Stomach (tissue), 4 donors: ENCODE results near the gene UTRN.

Source experiments
- EP300 ChIP-seq: sonication (generic); formaldehyde crosslinking; IDR thresholded peaks from one replicate; pipeline ENCODE4 v1.6.1; 2017; ENCODE audit warnings: antibody characterized with exemption
- POLR2A ChIP-seq, 4 donors: fragments of 450-650 bp; IDR thresholded peaks; one replicate each; pipeline ENCODE4 v1.6.1; 2016; ENCODE audit warnings: antibody characterized with exemption in 4 of 4, control low read depth in 2 of 4, mild to moderate bottlenecking in 1 of 4, moderate library complexity in 1 of 4
- POLR2AphosphoS5 ChIP-seq, 3 donors: sonication (generic); formaldehyde crosslinking; IDR thresholded peaks; one replicate each; pipeline ENCODE4 v1.6.1; 2016; ENCODE audit warnings: antibody characterized with exemption in 3 of 3
- TF ChIP-seq, protein P1 (sequence below), 7 experiments: fragments of 450-650 bp in 4 of 7; fragments of 200-600 bp in 3 of 7; sonication (generic) in 3 of 7; IDR thresholded peaks; one replicate each; pipeline ENCODE4 v1.5.1; 2016 to 2019; ENCODE audit warnings: antibody characterized with exemption in 7 of 7, control low read depth in 2 of 7, mild to moderate bottlenecking in 1 of 7

GRCh38 chr6:144298194-144298593 is 13.1 kb downstream of the UTRN start:
- TF ChIP-seq, protein P1, sequence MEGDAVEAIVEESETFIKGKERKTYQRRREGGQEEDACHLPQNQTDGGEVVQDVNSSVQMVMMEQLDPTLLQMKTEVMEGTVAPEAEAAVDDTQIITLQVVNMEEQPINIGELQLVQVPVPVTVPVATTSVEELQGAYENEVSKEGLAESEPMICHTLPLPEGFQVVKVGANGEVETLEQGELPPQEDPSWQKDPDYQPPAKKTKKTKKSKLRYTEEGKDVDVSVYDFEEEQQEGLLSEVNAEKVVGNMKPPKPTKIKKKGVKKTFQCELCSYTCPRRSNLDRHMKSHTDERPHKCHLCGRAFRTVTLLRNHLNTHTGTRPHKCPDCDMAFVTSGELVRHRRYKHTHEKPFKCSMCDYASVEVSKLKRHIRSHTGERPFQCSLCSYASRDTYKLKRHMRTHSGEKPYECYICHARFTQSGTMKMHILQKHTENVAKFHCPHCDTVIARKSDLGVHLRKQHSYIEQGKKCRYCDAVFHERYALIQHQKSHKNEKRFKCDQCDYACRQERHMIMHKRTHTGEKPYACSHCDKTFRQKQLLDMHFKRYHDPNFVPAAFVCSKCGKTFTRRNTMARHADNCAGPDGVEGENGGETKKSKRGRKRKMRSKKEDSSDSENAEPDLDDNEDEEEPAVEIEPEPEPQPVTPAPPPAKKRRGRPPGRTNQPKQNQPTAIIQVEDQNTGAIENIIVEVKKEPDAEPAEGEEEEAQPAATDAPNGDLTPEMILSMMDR (IDR thresholded peaks at IDR 0.05), result no peak
- TF ChIP-seq POLR2A (IDR thresholded peaks at IDR 0.05), result no peak
- peak in 1 of 3 donors; percentile 40 for TF ChIP-seq POLR2AphosphoS5 (IDR thresholded peaks at IDR 0.05)
- TF ChIP-seq EP300, result no peak
